Ovary (tissue), 9 donors: ENCODE results near the gene TIRAP. TPM values are rescaled to one million over a fixed set of nuclear protein-coding genes. Genes with fewer than 3 reads are reported as not detected.

Experiments
- DNase-seq, 5 donors: peaks; one replicate each; pipeline ENCODE4 v3.0.0-alpha.2; 2019 to 2020
- H3K27ac ChIP-seq, 2 donors: fragments of 200-600 bp; one replicate each; pipeline versions ENCODE4 v1.5.1 to v1.8.0; 2019 to 2022
- H3K27me3 ChIP-seq: fragments of 200-600 bp; one replicate; pipeline ENCODE4 v1.8.0; 2022
- H3K36me3 ChIP-seq: fragments of 200-600 bp; sonication (generic); one replicate; pipeline ENCODE4 v1.5.1; 2019
- H3K4me1 ChIP-seq: one replicate; pipeline ENCODE4 v1.8.1; 2013; ENCODE audit warnings: mild to moderate bottlenecking, moderate library complexity; ENCODE audit not compliant: insufficient read depth
- H3K4me3 ChIP-seq: fragments of 200-600 bp; sonication (generic); one replicate; pipeline ENCODE4 v1.5.1; 2017
- H3K9me3 ChIP-seq, 2 donors: fragments of 200-600 bp in 1 of 2; sonication (generic) in 1 of 2; one replicate each; pipeline versions ENCODE4 v1.5.1 to v1.8.1; 2013 to 2019; ENCODE audit warnings: mild to moderate bottlenecking in 1 of 2, moderate library complexity in 1 of 2
- EP300 ChIP-seq: sonication (generic); formaldehyde crosslinking; IDR thresholded peaks from one replicate; pipeline ENCODE4 v1.6.1; 2017; ENCODE audit warnings: antibody characterized with exemption
- POLR2A ChIP-seq: fragments of 450-650 bp; IDR thresholded peaks from one replicate; pipeline ENCODE4 v1.6.1; 2017; ENCODE audit warnings: antibody characterized with exemption, mild to moderate bottlenecking, moderate library complexity
- WGBS, 3 donors: extraction: QIAGEN DNeasy Blood & Tissue Kit in 1 of 3; methylation state at CpG; one replicate each; pipeline versions ENCODE4 v1.1.5 to v1.1.7; 2013 to 2017; 5-methylcytosine and 5-hydroxymethylcytosine counted together
- intact Hi-C, 4 donors: fragments of 100-400 bp; cut with DNase I; formaldehyde crosslinking; loops; one replicate each; pipeline versions ENCODE4 v1.11.0 to v1.15.1; 2022 to 2023
- polyA plus RNA-seq, 2 donors: library from polyadenylated mRNA; stranded (reverse); fragments of 200-250 nt in 1 of 2; fragments of 350-450 nt in 1 of 2; fragmentation: Illumina TruSeq in 1 of 2; extraction: RNeasy Lipid Tissue Mini Kit (QIAGEN cat#74804) in 1 of 2; gene quantifications; one replicate each; pipeline ENCODE4 v1.2.3, GENCODE V29; 2013 to 2014
- total RNA-seq, 7 donors: library from RNA; depleted of rRNA in 2 of 7; stranded (reverse); fragments of >200 nt in 2 of 7; fragmentation: NEBNext Ultra II Directional in 3 of 7; extraction: Animal tissue kit (Norgen Biotek cat#: 25700) in 3 of 7; gene quantifications; one replicate each; pipeline versions ENCODE4 v1.1.0 to v1.2.4, GENCODE V29; 2016 to 2023
- TF ChIP-seq, protein P1 (sequence below), 3 donors: fragments of 450-650 bp in 2 of 3; fragments of 200-600 bp in 1 of 3; IDR thresholded peaks; one replicate each; pipeline versions ENCODE4 v1.5.1 to v1.8.0; 2016 to 2022; ENCODE audit warnings: antibody characterized with exemption in 3 of 3, mild to moderate bottlenecking in 1 of 3
- donor health status: DM: no; HTN: no; CAD: no; lungs with moderate emphysema.
- donor health status: DM: no; HTN: no; CAD: no.
- donor health status: Bipolar disorder and iron deficiency.
- donor health status: DM: yes; HTN: yes; CAD: no.
- donor health status: DM: no; HTN: no; CAD: no.
- donor health status: DM: yes; HTN: yes; CAD: no.

The TIRAP gene
- total and polyA plus RNA-seq, 9 donors: 7.6 to 16.0 (median 14.5) TPM

- H3K36me3 ChIP-seq: no peaks in the 10 kb centered on the region
- intact Hi-C loops: no loop called here
- DNase-seq: no peak
- H3K27me3 ChIP-seq: no peaks in the 10 kb centered on the region
- peaks cover 3% of the 10 kb centered on the region for H3K4me1 ChIP-seq
- no peak for TF ChIP-seq EP300
- TF ChIP-seq, protein P1, sequence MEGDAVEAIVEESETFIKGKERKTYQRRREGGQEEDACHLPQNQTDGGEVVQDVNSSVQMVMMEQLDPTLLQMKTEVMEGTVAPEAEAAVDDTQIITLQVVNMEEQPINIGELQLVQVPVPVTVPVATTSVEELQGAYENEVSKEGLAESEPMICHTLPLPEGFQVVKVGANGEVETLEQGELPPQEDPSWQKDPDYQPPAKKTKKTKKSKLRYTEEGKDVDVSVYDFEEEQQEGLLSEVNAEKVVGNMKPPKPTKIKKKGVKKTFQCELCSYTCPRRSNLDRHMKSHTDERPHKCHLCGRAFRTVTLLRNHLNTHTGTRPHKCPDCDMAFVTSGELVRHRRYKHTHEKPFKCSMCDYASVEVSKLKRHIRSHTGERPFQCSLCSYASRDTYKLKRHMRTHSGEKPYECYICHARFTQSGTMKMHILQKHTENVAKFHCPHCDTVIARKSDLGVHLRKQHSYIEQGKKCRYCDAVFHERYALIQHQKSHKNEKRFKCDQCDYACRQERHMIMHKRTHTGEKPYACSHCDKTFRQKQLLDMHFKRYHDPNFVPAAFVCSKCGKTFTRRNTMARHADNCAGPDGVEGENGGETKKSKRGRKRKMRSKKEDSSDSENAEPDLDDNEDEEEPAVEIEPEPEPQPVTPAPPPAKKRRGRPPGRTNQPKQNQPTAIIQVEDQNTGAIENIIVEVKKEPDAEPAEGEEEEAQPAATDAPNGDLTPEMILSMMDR (IDR thresholded peaks at IDR 0.05): no peak
- H3K27ac ChIP-seq: no peak overlapping the region
- H3K9me3 ChIP-seq: no peaks in the 10 kb centered on the region
- 74 to 83% (median 74%) methylated on average over 8 of the region's 8 CpGs for WGBS, 3 donors
- H3K4me3 ChIP-seq: no peak overlapping the region
Measured at GRCh38 chr11:126279191-126279590, 3.7 kb upstream of the TIRAP start.

GRCh38 chr11:126280595-126280994 is 2.3 kb upstream of the TIRAP start:
- Histone ChIP-seq H3K9me3 (no peaks in the 10 kb centered on the region), H3K4me3 (no peak overlapping the region), H3K27ac (no peak overlapping the region), H3K4me1 (peaks cover 4% of the 10 kb centered on the region), H3K27me3 (no peaks in the 10 kb centered on the region), H3K36me3 (no peaks in the 10 kb centered on the region)
- DNase-seq: no peak
- intact Hi-C loops: loop anchor here in 1 of 4 donors (5.0 kb wide), 1 partner anchor 68 kb away; the partner anchor contains the start of genes FAM118B and RPUSD4
- TF ChIP-seq POLR2A (no peak), EP300 (no peak)
- TF ChIP-seq, protein P1 (IDR thresholded peaks at IDR 0.05): no peak
- 68 to 81% (median 80%) methylated on average over 5 of the region's 5 CpGs for WGBS, 3 donors

DNA sequence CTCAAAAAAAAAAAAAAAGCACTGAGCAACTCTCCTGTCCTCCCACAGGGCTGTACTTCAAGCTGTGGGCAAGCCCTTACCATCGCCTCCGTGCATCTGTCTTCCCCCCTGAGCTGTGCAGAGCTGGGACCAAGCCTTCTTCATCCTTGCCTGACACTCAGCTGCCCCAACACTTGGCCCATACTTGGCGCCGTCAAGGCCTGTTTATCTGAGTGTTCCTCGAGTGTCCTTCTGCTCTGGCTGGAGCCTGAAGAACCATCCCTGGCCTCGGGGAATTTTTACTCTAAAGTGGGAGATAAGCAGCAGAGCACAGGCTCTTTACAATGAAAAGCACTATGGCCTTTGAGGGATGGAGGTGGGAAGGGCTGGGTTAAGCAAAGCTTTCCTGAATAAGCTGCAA is 1.6 kb upstream of the TIRAP start:
- 60 to 79% (median 70%) methylated on average over 6 of the region's 6 CpGs for WGBS, 3 donors

DNA sequence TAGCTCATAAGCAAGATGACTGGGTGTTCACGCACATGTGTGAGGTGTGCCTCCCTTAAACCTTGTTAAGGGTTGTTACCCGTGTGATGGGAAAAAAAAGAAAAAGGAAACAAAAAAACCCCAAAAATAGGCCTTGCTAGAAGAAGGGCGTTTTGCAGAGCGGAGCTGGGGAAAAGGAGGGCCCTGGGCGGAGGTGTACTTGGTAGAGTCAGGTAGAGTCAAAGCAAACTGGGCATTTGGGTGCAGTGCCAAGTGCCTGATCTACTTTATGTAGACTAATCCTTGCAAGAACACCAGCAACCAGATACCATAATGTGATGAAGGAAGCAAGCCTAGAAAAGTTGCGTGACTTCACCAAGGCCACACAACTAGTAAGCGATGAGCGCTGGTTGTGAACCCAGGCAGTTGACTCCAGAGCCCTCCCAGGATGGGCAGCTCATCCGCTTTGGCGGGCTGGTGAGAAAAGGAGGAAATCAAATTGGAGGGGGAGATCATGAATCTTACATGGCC is 1.2 kb upstream of the TIRAP start:
- 89 to 93% (median 91%) methylated on average over 10 of the region's 10 CpGs for WGBS, 3 donors
- Histone ChIP-seq H3K27ac (peak overlapping the region in 1 of 2 donors; percentile 95), H3K9me3 (no peaks in the 10 kb centered on the region), H3K27me3 (no peaks in the 10 kb centered on the region), H3K36me3 (no peaks in the 10 kb centered on the region), H3K4me1 (peaks cover 4% of the 10 kb centered on the region), H3K4me3 (no peak overlapping the region)
- intact Hi-C loops: loop anchor here in 1 of 4 donors (5.0 kb wide), 1 partner anchor 69 kb away; the partner anchor contains the start of genes FAM118B and RPUSD4
- no peak for TF ChIP-seq POLR2A
- TF ChIP-seq, protein P1 (IDR thresholded peaks at IDR 0.05): no peak
- no peak for TF ChIP-seq EP300
- no peak for DNase-seq

More for the DNA sequence above, 1.6 kb upstream of the TIRAP start:
- no peaks in the 10 kb centered on the region for H3K36me3 ChIP-seq
- no peaks in the 10 kb centered on the region for H3K9me3 ChIP-seq
- no peak for TF ChIP-seq POLR2A
- no peak for TF ChIP-seq EP300
- TF ChIP-seq, protein P1 (IDR thresholded peaks at IDR 0.05): no peak
- no peaks in the 10 kb centered on the region for H3K27me3 ChIP-seq
- intact Hi-C loops: loop anchor here in 1 of 4 donors (5.0 kb wide), 1 partner anchor 69 kb away; the partner anchor contains the start of genes FAM118B and RPUSD4
- H3K27ac ChIP-seq: peak overlapping the region in 1 of 2 donors; percentile 10
- H3K4me3 ChIP-seq: no peak overlapping the region
- peaks cover 4% of the 10 kb centered on the region for H3K4me1 ChIP-seq
- DNase-seq: no peak
